Measurements from ENCODE around the gene PFN1.

The PFN1 gene

GRCh38 chr17:4938069-4938491 is 10.2 kb downstream of the PFN1 start:
- Histone ChIP-seq H3K9ac (ENCODE audit: low read length) (no peak overlapping the region), H3K27me3 (replicated peaks; ENCODE audit: insufficient read depth, low read length) (no peaks in the 10 kb centered on the region), H3K4me3 (ENCODE audit: low read length) (no peak overlapping the region), H3K9me2 (replicated peaks; ENCODE audit: insufficient read depth, low read length) (no peaks in the 10 kb centered on the region), H3K4me1 (ENCODE audit: low read length) (peaks cover 26% of the 10 kb centered on the region), H3K79me2 (ENCODE audit: low read length) (peaks cover 53% of the 10 kb centered on the region), H2AFZ (ENCODE audit: low read length) (no peak overlapping the region), H4K20me1 (ENCODE audit: insufficient read depth, low read length) (no peaks in the 10 kb centered on the region), H3K4me2 (ENCODE audit: low read depth, low read length) (no peak overlapping the region), H3K27ac (ENCODE audit: low read length) (no peak overlapping the region), H3K36me3 (replicated peaks; ENCODE audit: insufficient read depth, low read length) (no peaks in the 10 kb centered on the region), H3K9me3 (replicated peaks; ENCODE audit: insufficient read depth, low read length) (no peaks in the 10 kb centered on the region), H3F3A (ENCODE audit: insufficient read depth, low read length) (peaks cover 34% of the 10 kb centered on the region)
- no peak for DNase-seq
- TF ChIP-seq EZH2phosphoT487 (IDR thresholded peaks at IDR 0.05; ENCODE audit: low read length) = no peak

GRCh38 chr17:4937553-4937952 is 10.8 kb downstream of the PFN1 start:
- H3K4me2 ChIP-seq (ENCODE audit: low read depth, low read length) = no peak overlapping the region
- H3K27ac ChIP-seq (ENCODE audit: low read length) = no peak overlapping the region

GRCh38 chr17:4936436-4936835 is 11.9 kb downstream of the PFN1 start:
- TF ChIP-seq EZH2 (optimal IDR thresholded peaks at IDR 0.05; ENCODE audit: low read depth, low read length) (no peak), CTCF (IDR thresholded peaks at IDR 0.05; ENCODE audit: low read length) (no peak), EZH2phosphoT487 (IDR thresholded peaks at IDR 0.05; ENCODE audit: low read length) (no peak)
- H4K20me1 ChIP-seq (ENCODE audit: insufficient read depth, low read length) = no peaks in the 10 kb centered on the region
- no peaks in the 10 kb centered on the region for H3K9me3 ChIP-seq (replicated peaks; ENCODE audit: insufficient read depth, low read length)
- no peaks in the 10 kb centered on the region for H3K36me3 ChIP-seq (replicated peaks; ENCODE audit: insufficient read depth, low read length)
- peaks cover 37% of the 10 kb centered on the region for H3K79me2 ChIP-seq (ENCODE audit: low read length)
- H3K27ac ChIP-seq (ENCODE audit: low read length) = no peak overlapping the region
- no peak for DNase-seq
- no peak overlapping the region for H2AFZ ChIP-seq (ENCODE audit: low read length)
- no peak overlapping the region for H3K4me2 ChIP-seq (ENCODE audit: low read depth, low read length)
- no peak overlapping the region for H3K9ac ChIP-seq (ENCODE audit: low read length)
- no peak overlapping the region for H3K4me3 ChIP-seq (ENCODE audit: low read length)
- H3F3A ChIP-seq (ENCODE audit: insufficient read depth, low read length) = peaks cover 25% of the 10 kb centered on the region
- H3K9me2 ChIP-seq (replicated peaks; ENCODE audit: insufficient read depth, low read length) = no peaks in the 10 kb centered on the region
- H3K4me1 ChIP-seq (ENCODE audit: low read length) = peaks cover 18% of the 10 kb centered on the region
- no peaks in the 10 kb centered on the region for H3K27me3 ChIP-seq (replicated peaks; ENCODE audit: insufficient read depth, low read length)

More at GRCh38 chr17:4937553-4937952, 10.8 kb downstream of the PFN1 start:
- H3K4me1 ChIP-seq (ENCODE audit: low read length) = peaks cover 24% of the 10 kb centered on the region
- H3F3A ChIP-seq (ENCODE audit: insufficient read depth, low read length) = peaks cover 29% of the 10 kb centered on the region
- no peaks in the 10 kb centered on the region for H3K36me3 ChIP-seq (replicated peaks; ENCODE audit: insufficient read depth, low read length)
- no peaks in the 10 kb centered on the region for H4K20me1 ChIP-seq (ENCODE audit: insufficient read depth, low read length)
- no peaks in the 10 kb centered on the region for H3K27me3 ChIP-seq (replicated peaks; ENCODE audit: insufficient read depth, low read length)
- H3K9me2 ChIP-seq (replicated peaks; ENCODE audit: insufficient read depth, low read length) = no peaks in the 10 kb centered on the region
- TF ChIP-seq EZH2 (optimal IDR thresholded peaks at IDR 0.05; ENCODE audit: low read depth, low read length) = no peak
- no peak for TF ChIP-seq CTCF (IDR thresholded peaks at IDR 0.05; ENCODE audit: low read length)
- no peak overlapping the region for H2AFZ ChIP-seq (ENCODE audit: low read length)
- no peak overlapping the region for H3K9ac ChIP-seq (ENCODE audit: low read length)
- H3K4me3 ChIP-seq (ENCODE audit: low read length) = no peak overlapping the region
- peaks cover 48% of the 10 kb centered on the region for H3K79me2 ChIP-seq (ENCODE audit: low read length)
- H3K9me3 ChIP-seq (replicated peaks; ENCODE audit: insufficient read depth, low read length) = no peaks in the 10 kb centered on the region
- no peak for DNase-seq

GRCh38 chr17:4935650-4936049 is 12.7 kb downstream of the PFN1 start:
- no peak overlapping the region for H2AFZ ChIP-seq (ENCODE audit: low read length)
- H3K79me2 ChIP-seq (ENCODE audit: low read length) = peaks cover 29% of the 10 kb centered on the region
- TF ChIP-seq EZH2 (optimal IDR thresholded peaks at IDR 0.05; ENCODE audit: low read depth, low read length) (no peak), EZH2phosphoT487 (IDR thresholded peaks at IDR 0.05; ENCODE audit: low read length) (no peak), CTCF (IDR thresholded peaks at IDR 0.05; ENCODE audit: low read length) (no peak)
- H3K36me3 ChIP-seq (replicated peaks; ENCODE audit: insufficient read depth, low read length) = no peaks in the 10 kb centered on the region
- DNase-seq = no peak
- no peak overlapping the region for H3K9ac ChIP-seq (ENCODE audit: low read length)
- H3K27ac ChIP-seq (ENCODE audit: low read length) = no peak overlapping the region
- H3K4me1 ChIP-seq (ENCODE audit: low read length) = peaks cover 18% of the 10 kb centered on the region
- H4K20me1 ChIP-seq (ENCODE audit: insufficient read depth, low read length) = no peaks in the 10 kb centered on the region
- H3K9me2 ChIP-seq (replicated peaks; ENCODE audit: insufficient read depth, low read length) = no peaks in the 10 kb centered on the region
- no peaks in the 10 kb centered on the region for H3K9me3 ChIP-seq (replicated peaks; ENCODE audit: insufficient read depth, low read length)
- peaks cover 19% of the 10 kb centered on the region for H3F3A ChIP-seq (ENCODE audit: insufficient read depth, low read length)
- no peaks in the 10 kb centered on the region for H3K27me3 ChIP-seq (replicated peaks; ENCODE audit: insufficient read depth, low read length)
- H3K4me3 ChIP-seq (ENCODE audit: low read length) = no peak overlapping the region
- H3K4me2 ChIP-seq (ENCODE audit: low read depth, low read length) = no peak overlapping the region

All from MM.1S (cell line).